ENCODE data around the gene NBPF1. TPM values are rescaled to one million over a fixed set of nuclear protein-coding genes. Genes with fewer than 3 reads are reported as not detected.
"Not testable (repeated sequence)": the region's sequence is repeated elsewhere in the genome, so short reads cannot be mapped to it uniquely, and the experiment has no call there.

The NBPF1 gene
- total RNA-seq, 2 experiments from 2014 or later: 1.9 to 2.4 TPM

DNA sequence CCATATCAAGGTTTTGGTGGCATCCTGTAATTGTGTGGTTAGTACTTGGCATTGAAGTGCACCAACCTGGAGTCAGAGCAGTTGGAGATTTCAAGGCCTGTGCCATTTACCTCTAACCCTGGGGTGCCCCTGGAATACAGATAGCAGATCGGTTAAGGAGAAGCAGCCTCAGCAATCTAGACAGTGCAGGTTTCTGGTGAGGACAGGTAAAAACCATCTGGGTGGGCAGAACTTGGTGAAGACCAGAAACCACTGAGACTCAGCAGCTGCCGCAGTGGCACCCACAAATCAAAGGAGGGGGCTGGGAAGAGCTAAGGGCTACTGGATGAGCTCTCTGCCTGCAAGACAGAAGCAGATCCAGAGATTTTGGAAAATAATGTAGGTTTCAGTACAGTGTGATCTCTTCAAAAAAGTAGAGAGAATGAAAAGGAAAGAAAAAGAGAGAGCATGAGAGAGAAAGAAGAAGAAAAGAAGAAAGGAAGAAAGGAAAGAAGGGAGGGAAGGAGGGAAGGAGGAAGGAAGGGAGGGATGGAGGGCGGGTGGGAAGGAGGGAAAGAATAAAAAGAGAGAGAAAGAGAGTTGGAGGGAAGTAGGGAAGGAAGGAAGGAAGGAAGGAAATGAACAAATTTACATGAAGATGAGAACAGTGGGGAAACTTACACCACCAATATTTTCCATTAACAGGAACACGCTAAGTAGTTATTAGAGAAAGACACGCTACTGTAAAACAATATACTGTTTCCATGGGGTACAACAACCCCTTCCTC, 6.5 kb downstream of the NBPF1 start:
- H3K36me3 Mint-ChIP-seq; CTCF ChIA-PET; intact Hi-C loops (cut with micrococcal nuclease); H3K4me1 Mint-ChIP-seq (ENCODE audit: low read depth); H3K27ac Mint-ChIP-seq; H3K27me3 Mint-ChIP-seq; DNase-seq; POLR2A ChIA-PET; H3K9me3 Mint-ChIP-seq; H3K4me3 Mint-ChIP-seq: not testable (repeated sequence)

DNA sequence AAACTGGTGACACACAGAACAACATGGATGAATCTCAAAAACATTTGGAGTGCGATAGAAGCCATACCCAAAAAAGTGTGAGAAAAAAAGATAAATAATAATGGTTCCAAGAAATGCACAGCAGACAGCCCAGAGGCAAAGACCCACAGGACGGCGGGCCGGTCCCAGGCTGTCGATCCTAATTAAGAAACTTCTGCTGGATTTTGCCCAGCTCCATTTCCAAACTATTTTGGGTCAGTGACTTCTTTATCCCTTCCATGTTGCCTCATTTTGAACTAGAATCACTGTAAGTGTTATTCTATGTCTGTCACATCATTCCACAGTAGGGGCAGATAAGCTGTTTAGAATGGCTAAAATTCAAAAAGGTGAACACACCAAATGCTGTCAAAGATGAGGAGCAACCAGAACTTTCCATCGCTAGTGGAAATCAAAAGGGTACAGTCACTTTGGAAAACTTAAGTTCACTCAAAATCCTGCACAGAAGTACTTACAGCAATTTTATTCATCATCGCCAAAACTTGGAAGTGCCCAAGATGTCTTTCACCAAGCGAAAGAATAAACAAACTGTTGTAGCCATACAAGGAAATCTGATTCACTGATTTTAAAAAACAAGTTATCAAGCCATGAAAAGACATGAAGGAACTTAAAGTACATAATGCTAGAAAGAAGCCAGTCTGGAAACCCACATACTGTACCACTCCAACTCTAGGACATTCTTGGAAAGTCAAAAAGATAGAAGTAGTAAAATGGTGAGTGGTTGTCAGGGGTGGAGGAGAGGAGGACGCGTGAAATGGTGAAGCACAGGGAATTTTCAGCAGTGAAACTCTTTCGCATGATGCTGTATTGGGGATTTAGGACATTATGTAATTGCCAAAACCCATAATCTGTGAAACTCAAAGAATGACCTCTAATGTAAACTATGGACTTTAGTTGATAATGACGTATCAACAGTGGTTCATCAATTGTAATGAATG, 7.5 kb downstream of the NBPF1 start:
- CTCF ChIA-PET: interaction anchor here (1.5 kb wide), 1 partner anchor 15 kb away, joined by 3 read pairs; no protein-coding TSS in a partner anchor
- DNase-seq: no peak
- no peaks in the 10 kb centered on the region for H3K4me1 Mint-ChIP-seq (ENCODE audit: low read depth)
- intact Hi-C loops (cut with micrococcal nuclease): no loop called here
- H3K4me3 Mint-ChIP-seq: no peak overlapping the region
- H3K9me3 Mint-ChIP-seq: no peaks in the 10 kb centered on the region
- H3K27ac Mint-ChIP-seq: no peak overlapping the region
- POLR2A ChIA-PET: no interaction called here
- H3K27me3 Mint-ChIP-seq: no peaks in the 10 kb centered on the region
- H3K36me3 Mint-ChIP-seq: no peaks in the 10 kb centered on the region

DNA sequence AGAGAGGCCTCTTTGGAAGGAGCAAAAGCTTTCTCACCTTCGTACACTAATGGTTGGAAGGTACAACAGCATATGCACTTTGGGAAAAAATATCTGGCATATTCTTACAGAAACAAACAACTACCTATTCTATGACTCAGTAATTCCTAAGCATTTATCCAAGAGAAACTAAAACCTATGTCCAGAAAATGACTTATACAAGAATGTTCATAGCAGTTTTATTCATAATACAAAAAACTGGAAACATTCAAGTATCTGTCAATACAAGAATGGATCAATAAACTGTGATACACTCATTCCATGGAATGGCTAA, 8.2 kb downstream of the NBPF1 start:
- H3K9me3 Mint-ChIP-seq: no peaks in the 10 kb centered on the region
- H3K4me3 Mint-ChIP-seq: no peak overlapping the region
- ChIA-PET CTCF (interaction anchor here (1.5 kb wide), 1 partner anchor 16 kb away, joined by 3 read pairs; no protein-coding TSS in a partner anchor), POLR2A (no interaction called here)
- no peaks in the 10 kb centered on the region for H3K36me3 Mint-ChIP-seq
- no peak for DNase-seq
- no peak overlapping the region for H3K27ac Mint-ChIP-seq
- no peaks in the 10 kb centered on the region for H3K4me1 Mint-ChIP-seq (ENCODE audit: low read depth)
- intact Hi-C loops (cut with micrococcal nuclease): no loop called here
- H3K27me3 Mint-ChIP-seq: no peaks in the 10 kb centered on the region

DNA sequence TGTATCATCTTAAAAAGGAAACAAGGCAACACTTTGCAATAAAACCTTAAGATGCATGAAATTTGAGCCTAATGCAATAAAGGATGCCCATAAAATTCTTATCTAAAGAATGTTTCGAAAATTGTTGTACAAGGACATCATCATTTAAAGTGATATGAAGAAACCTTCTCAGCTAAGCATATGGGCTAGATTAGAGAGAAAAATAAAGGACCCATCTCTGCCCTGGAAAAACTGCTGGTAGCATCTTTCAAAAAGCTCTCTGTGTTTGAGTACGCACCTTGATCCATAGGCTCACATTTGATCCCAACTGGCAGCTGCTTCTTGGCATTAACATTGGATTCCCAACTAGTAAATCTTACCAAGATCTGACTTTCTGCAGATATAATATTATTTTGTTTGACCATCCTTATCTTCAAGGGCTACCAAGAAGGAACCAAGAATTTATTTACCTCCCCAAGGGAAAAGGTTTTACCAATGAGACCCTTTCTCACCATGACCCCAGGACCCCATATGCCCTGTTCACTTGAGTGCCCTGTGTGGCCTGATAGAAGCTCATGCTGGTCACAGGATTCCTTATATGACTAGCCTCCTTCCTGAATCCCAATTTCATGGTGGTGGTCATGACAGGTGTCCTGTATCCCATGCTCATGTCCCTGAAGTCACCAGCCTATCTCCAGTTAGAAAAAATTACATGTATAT, 8.7 kb downstream of the NBPF1 start:
- POLR2A ChIA-PET; H3K4me3 Mint-ChIP-seq; H3K27ac Mint-ChIP-seq; DNase-seq; H3K4me1 Mint-ChIP-seq (ENCODE audit: low read depth); H3K27me3 Mint-ChIP-seq; intact Hi-C loops (cut with micrococcal nuclease); H3K9me3 Mint-ChIP-seq; H3K36me3 Mint-ChIP-seq: not testable (repeated sequence)
- CTCF ChIA-PET: interaction anchor here (1.5 kb wide), 1 partner anchor 16 kb away, joined by 3 read pairs; no protein-coding TSS in a partner anchor

DNA sequence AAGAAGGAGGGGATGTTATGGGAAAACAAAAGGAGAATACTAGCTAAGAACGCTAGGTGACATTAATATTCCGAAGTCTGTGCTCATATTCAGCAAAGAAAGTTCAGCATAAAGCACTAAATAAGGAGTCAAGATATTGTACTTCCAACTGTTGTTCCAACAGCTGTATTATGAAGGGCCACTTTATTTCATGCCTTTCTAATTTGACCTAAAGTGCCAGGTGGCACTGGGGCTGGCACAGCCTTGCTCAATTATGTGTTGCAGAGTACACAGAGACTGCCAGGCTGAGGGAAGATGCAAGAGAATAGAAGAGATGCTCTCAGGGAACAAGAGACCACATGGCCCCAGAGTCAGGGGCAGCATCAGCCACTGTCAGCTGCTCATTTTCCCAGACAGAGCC, 9.7 kb downstream of the NBPF1 start:
- CTCF ChIA-PET: interaction anchor here (0.8 to 1.0 kb wide), 2 partner anchors 12 to 348 kb away, joined by 3 read pairs; no protein-coding TSS in a partner anchor
- POLR2A ChIA-PET; intact Hi-C loops (cut with micrococcal nuclease); H3K36me3 Mint-ChIP-seq; H3K27me3 Mint-ChIP-seq; H3K4me3 Mint-ChIP-seq; H3K4me1 Mint-ChIP-seq (ENCODE audit: low read depth); DNase-seq; H3K9me3 Mint-ChIP-seq; H3K27ac Mint-ChIP-seq: not testable (repeated sequence)

DNA sequence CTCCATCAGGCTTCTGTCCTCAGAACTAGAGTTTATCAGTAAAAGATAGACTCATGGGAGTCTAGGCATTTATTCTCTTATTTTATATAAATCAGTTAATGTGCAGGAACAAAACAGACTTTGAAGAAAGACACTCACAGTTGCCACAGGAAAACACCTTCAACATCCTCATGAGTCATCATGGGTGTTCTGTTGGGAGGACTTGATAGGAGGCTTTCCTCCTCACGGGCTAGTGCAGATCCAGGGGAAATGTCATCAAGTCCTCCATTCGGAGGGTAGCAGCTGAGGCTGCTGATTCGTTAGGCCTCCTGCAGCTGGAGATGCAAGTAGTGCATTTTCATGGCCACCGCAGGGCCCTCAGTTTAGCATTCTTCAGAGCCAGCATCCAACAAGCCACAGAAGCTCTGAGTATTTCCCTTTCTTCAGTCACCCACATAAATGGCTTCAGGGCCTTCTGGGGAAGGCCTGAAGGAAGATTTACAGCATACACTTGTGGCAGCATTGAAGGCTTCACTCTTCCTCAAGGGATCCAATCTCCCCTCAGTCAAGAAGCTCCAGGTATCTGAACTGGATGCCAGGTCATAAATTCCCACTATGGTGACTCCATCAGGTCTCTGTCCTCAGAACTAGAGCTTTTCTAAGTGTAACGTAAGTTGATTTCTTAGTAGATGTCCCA, 10.9 kb downstream of the NBPF1 start:
- H3K4me1 Mint-ChIP-seq (ENCODE audit: low read depth); H3K27ac Mint-ChIP-seq; intact Hi-C loops (cut with micrococcal nuclease); DNase-seq; H3K4me3 Mint-ChIP-seq; POLR2A ChIA-PET; H3K36me3 Mint-ChIP-seq; H3K27me3 Mint-ChIP-seq; H3K9me3 Mint-ChIP-seq: not testable (repeated sequence)
- CTCF ChIA-PET: interaction anchor here (1.0 kb wide), 1 partner anchor 20 kb away, joined by 3 read pairs; no protein-coding TSS in a partner anchor

DNA sequence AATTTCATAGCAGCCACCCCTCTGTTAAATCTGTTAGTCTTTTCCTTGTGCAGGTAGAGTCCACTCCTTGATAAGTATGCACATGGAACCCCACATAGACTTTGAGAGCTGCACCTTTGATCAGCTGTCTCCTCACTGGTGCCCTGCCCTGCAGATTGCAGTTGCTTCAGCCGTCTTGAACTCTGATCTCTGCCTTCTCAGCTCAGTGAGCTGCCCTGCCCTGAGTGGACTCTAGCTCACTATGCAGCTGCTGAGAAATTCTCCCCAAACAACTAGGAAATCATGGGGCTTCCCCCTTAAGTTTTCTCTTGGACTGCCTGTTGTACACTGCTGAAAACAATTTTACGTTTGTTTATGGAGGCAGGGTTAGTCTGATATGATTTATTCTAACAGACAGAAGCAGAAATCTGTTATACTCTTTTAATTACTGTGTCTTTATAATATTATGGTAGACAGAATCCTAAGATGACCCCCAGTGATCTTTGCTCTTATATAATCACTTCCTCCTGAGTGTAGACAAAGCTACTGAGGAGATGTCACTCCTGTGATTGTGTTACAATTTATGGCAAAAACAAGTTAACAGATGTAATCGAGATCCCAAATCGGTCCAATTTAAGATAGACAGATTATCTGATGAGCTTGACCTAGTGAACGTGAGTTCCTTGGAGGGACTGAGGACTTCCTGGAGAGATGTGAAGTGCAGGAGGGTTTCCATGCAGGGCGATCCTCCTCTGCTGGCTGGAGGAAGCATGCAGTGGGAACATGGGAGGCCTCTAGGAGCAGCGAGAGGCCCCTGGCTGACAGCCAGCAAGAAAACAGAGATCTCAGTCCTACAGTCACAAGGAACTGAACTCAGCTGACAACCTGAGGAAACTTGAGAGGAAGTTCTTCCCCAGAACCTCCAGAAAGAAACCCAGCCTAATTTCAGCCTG, 12.2 kb downstream of the NBPF1 start:
- CTCF ChIA-PET: interaction anchor here (1.8 kb wide), 1 partner anchor 20 kb away, joined by 10 read pairs; no protein-coding TSS in a partner anchor
- H3K9me3 Mint-ChIP-seq; intact Hi-C loops (cut with micrococcal nuclease); DNase-seq; H3K36me3 Mint-ChIP-seq; H3K4me3 Mint-ChIP-seq; H3K27me3 Mint-ChIP-seq; H3K4me1 Mint-ChIP-seq (ENCODE audit: low read depth); POLR2A ChIA-PET; H3K27ac Mint-ChIP-seq: not testable (repeated sequence)

DNA sequence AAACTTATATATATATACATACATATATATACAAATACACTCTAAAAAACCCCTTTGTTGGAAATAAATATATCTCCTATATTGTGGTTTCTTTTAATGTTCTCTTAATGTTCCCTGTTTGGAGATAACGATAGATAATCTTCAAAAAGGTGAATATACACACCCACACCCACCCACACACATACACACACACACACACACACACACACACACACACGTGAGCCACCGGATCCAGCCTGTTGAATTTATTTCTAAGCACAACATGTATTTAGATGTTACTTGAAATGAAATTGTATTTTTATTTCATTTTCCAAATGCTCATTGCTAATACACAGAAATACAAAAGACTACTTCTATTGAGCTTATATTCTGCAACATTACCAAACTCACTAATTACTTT, 14.0 kb downstream of the NBPF1 start:
- H3K36me3 Mint-ChIP-seq; DNase-seq; intact Hi-C loops (cut with micrococcal nuclease): not testable (repeated sequence)

DNA sequence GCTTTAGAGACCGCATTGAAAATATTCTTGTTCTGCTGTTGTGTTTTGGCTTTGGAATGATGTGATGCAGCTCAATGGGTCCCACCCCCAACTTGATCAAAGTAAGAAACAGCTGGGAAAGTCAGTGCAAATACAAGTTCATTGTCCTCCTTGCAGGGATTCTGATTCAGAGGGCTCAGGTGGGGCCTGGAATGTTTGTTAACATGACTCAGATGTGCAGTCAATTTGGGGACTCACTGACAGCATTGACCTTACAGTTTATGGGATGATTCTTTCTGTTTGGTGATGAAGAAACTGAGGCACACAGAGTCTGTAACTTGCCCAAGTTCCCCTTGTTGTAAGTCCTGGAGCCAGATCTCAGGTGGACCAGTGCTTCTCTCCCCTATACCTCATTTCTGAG, 18.1 kb downstream of the NBPF1 start:
- POLR2A ChIA-PET; CTCF ChIA-PET; H3K9me3 Mint-ChIP-seq; H3K27ac Mint-ChIP-seq; H3K36me3 Mint-ChIP-seq; H3K4me3 Mint-ChIP-seq; intact Hi-C loops (cut with micrococcal nuclease); H3K27me3 Mint-ChIP-seq; DNase-seq; H3K4me1 Mint-ChIP-seq (ENCODE audit: low read depth): not testable (repeated sequence)

More for the DNA sequence above, 14.0 kb downstream of the NBPF1 start:
- H3K27me3 Mint-ChIP-seq; H3K27ac Mint-ChIP-seq; H3K4me1 Mint-ChIP-seq (ENCODE audit: low read depth); H3K9me3 Mint-ChIP-seq; H3K4me3 Mint-ChIP-seq; POLR2A ChIA-PET: not testable (repeated sequence)
- CTCF ChIA-PET: interaction anchor here (1.8 kb wide), 1 partner anchor 22 kb away, joined by 10 read pairs; no protein-coding TSS in a partner anchor

DNA sequence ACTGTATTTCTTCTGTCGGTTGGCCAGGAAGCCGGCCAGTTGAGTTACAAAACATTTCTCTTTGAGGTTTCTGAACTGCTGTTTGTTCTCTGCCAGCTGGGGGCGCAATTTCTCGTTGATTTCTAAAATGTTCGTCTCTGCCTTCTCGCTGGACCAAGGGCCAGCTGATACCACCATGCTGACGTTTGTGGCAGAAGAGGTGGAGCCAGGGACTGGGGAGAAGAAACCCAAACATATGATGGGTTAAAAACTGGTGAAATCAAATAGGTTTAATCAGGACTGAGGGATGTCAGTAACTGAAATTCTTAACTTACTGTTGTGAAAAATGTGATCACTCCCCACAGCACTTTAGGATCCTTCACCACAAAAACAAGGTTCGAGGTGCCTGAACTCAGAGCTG, 21.5 kb downstream of the NBPF1 start:
- H3K9me3 Mint-ChIP-seq; H3K27ac Mint-ChIP-seq; H3K36me3 Mint-ChIP-seq; H3K27me3 Mint-ChIP-seq; intact Hi-C loops (cut with micrococcal nuclease); H3K4me1 Mint-ChIP-seq (ENCODE audit: low read depth); DNase-seq; H3K4me3 Mint-ChIP-seq: not testable (repeated sequence)
- ChIA-PET CTCF (interaction anchor here (1.4 to 1.7 kb wide), 2 partner anchors 12 to 29 kb away, joined by 3 to 4 read pairs; no protein-coding TSS in a partner anchor), POLR2A (interaction anchor here (1.6 kb wide), 1 partner anchor 119 kb away, joined by 3 read pairs; no protein-coding TSS in a partner anchor)

DNA sequence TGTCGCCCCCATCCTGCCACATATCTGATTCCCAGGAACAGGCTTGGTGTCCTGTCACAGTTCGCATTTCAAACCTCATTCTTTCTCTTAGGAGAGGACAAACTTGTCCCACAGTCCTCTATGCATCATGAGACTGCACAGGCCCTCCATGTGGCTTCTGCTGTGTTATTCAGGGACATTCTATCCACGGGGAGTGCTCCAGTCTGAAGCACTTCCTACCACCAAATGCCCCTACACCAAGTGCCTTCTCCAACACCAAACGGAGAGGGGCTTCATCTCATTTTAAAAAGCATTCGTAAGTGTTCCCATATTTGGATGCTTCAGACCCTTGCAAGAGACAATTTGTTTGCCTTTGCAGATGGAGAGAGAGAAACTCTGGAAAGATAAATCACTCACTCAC, 25.3 kb downstream of the NBPF1 start:
- H3K9me3 Mint-ChIP-seq; H3K4me3 Mint-ChIP-seq; H3K27ac Mint-ChIP-seq; DNase-seq; POLR2A ChIA-PET; H3K36me3 Mint-ChIP-seq; H3K27me3 Mint-ChIP-seq; intact Hi-C loops (cut with micrococcal nuclease); CTCF ChIA-PET; H3K4me1 Mint-ChIP-seq (ENCODE audit: low read depth): not testable (repeated sequence)

Data from activated CD4-positive, alpha-beta memory T cell treated with anti-CD3 and anti-CD28 coated beads for 36 hours (primary cell).